ENCODE results near the gene SEC14L1.
"Not testable (repeated sequence)": the region's sequence is repeated elsewhere in the genome, so short reads cannot be mapped to it uniquely, and the experiment has no call there.

SEC14L1 gene

GRCh38 chr17:77140878-77141767 lies at the start of gene SEC14L1:
SEC14L1 (plus strand) TSS chr17:77140969; CDS start chr17:77143597, 2,628 bp downstream.
- no peak for DNase-seq

GRCh38 chr17:77092025-77092424 lies 48.7 kb upstream of the SEC14L1 start:
- DNase-seq: no peak

GRCh38 chr17:77095461-77095860 lies 45.3 kb upstream of the SEC14L1 start:
- DNase-seq: no peak

GRCh38 chr17:77096570-77097214 lies 44.1 kb upstream of the SEC14L1 start:
- no peak for DNase-seq

- no peak for DNase-seq
These were observed 43.1 kb upstream of the SEC14L1 start for GRCh38 chr17:77097631-77098180.

GRCh38 chr17:77098884-77099545 lies 41.8 kb upstream of the SEC14L1 start:
- no peak for DNase-seq

- DNase-seq: no peak
These were observed 40.8 kb upstream of the SEC14L1 start for GRCh38 chr17:77099997-77100396.

- no peak for DNase-seq
These were observed 39.0 kb upstream of the SEC14L1 start for GRCh38 chr17:77101521-77102410.

- not testable (repeated sequence) for DNase-seq
These were observed 38.2 kb upstream of the SEC14L1 start for GRCh38 chr17:77102411-77103134.

GRCh38 chr17:77105706-77106105 lies 35.1 kb upstream of the SEC14L1 start:
- DNase-seq: no peak

- peak in 1 of 2 experiments; percentile 26 for DNase-seq
These were observed 33.9 kb upstream of the SEC14L1 start for GRCh38 chr17:77106874-77107358.

- no peak for DNase-seq
These were observed 33.0 kb upstream of the SEC14L1 start for GRCh38 chr17:77107506-77108433.

GRCh38 chr17:77109159-77109759 lies 31.5 kb upstream of the SEC14L1 start:
- DNase-seq: no peak

- no peak for DNase-seq
These were observed 30.9 kb upstream of the SEC14L1 start for GRCh38 chr17:77109764-77110359.

GRCh38 chr17:77111165-77111933 lies 29.4 kb upstream of the SEC14L1 start:
- DNase-seq: not testable (repeated sequence)

- DNase-seq: no peak
These were observed 28.9 kb upstream of the SEC14L1 start for GRCh38 chr17:77111934-77112296.

- no peak for DNase-seq
These were observed 25.3 kb upstream of the SEC14L1 start for GRCh38 chr17:77115510-77115909.

- no peak for DNase-seq
These were observed 24.8 kb upstream of the SEC14L1 start for GRCh38 chr17:77115947-77116346.

Measured in NCI-H187 (cell line).